ENCODE data around the gene ZNF57. TPM values are rescaled to one million over a fixed set of nuclear protein-coding genes. Genes with fewer than 3 reads are reported as not detected.

ZNF57 gene
- total and polyA plus RNA-seq, 2 experiments from 2014 or later: 6.4 to 10.8 TPM

- no peaks in the 10 kb centered on the region for H3K36me3 Mint-ChIP-seq (ENCODE audit: low read depth)
- TF ChIP-seq STAT1 (IDR thresholded peaks at IDR 0.05; ENCODE audit: unreplicated experiment): no peak
- TF ChIP-seq ZNF114 (CRISPR knock-in tag; IDR thresholded peaks at IDR 0.05): no peak
- no peak for TF ChIP-seq ETS1 (IDR thresholded peaks at IDR 0.05)
- no peak for TF ChIP-seq REST (IDR thresholded peaks at IDR 0.05; ENCODE audit: unreplicated experiment)
- no peak for TF ChIP-seq NANOG (IDR thresholded peaks at IDR 0.05; ENCODE audit: borderline replicate concordance)
- no peak for TF ChIP-seq EZH2 (IDR thresholded peaks at IDR 0.05; ENCODE audit: low read depth, unreplicated experiment)
- TF ChIP-seq, protein P1, sequence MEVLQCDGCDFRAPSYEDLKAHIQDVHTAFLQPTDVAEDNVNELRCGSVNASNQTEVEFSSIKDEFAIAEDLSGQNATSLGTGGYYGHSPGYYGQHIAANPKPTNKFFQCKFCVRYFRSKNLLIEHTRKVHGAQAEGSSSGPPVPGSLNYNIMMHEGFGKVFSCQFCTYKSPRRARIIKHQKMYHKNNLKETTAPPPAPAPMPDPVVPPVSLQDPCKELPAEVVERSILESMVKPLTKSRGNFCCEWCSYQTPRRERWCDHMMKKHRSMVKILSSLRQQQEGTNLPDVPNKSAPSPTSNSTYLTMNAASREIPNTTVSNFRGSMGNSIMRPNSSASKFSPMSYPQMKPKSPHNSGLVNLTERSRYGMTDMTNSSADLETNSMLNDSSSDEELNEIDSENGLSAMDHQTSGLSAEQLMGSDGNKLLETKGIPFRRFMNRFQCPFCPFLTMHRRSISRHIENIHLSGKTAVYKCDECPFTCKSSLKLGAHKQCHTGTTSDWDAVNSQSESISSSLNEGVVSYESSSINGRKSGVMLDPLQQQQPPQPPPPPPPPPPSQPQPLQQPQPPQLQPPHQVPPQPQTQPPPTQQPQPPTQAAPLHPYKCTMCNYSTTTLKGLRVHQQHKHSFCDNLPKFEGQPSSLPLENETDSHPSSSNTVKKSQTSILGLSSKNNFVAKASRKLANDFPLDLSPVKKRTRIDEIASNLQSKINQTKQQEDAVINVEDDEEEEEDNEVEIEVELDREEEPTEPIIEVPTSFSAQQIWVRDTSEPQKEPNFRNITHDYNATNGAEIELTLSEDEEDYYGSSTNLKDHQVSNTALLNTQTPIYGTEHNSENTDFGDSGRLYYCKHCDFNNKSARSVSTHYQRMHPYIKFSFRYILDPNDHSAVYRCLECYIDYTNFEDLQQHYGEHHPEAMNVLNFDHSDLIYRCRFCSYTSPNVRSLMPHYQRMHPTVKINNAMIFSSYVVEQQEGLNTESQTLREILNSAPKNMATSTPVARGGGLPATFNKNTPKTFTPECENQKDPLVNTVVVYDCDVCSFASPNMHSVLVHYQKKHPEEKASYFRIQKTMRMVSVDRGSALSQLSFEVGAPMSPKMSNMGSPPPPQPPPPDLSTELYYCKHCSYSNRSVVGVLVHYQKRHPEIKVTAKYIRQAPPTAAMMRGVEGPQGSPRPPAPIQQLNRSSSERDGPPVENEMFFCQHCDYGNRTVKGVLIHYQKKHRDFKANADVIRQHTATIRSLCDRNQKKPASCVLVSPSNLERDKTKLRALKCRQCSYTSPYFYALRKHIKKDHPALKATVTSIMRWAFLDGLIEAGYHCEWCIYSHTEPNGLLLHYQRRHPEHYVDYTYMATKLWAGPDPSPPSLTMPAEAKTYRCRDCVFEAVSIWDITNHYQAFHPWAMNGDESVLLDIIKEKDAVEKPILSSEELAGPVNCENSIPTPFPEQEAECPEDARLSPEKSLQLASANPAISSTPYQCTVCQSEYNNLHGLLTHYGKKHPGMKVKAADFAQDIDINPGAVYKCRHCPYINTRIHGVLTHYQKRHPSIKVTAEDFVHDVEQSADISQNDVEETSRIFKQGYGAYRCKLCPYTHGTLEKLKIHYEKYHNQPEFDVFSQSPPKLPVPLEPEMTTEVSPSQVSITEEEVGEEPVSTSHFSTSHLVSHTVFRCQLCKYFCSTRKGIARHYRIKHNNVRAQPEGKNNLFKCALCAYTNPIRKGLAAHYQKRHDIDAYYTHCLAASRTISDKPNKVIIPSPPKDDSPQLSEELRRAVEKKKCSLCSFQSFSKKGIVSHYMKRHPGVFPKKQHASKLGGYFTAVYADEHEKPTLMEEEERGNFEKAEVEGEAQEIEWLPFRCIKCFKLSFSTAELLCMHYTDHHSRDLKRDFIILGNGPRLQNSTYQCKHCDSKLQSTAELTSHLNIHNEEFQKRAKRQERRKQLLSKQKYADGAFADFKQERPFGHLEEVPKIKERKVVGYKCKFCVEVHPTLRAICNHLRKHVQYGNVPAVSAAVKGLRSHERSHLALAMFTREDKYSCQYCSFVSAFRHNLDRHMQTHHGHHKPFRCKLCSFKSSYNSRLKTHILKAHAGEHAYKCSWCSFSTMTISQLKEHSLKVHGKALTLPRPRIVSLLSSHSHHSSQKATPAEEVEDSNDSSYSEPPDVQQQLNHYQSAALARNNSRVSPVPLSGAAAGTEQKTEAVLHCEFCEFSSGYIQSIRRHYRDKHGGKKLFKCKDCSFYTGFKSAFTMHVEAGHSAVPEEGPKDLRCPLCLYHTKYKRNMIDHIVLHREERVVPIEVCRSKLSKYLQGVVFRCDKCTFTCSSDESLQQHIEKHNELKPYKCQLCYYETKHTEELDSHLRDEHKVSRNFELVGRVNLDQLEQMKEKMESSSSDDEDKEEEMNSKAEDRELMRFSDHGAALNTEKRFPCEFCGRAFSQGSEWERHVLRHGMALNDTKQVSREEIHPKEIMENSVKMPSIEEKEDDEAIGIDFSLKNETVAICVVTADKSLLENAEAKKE (CRISPR knock-in tag; IDR thresholded peaks at IDR 0.05): no peak
- no peak for TF ChIP-seq CTCF (conservative IDR thresholded peaks at IDR 0.05; ENCODE audit: low read depth in 2 of 2)
- TF ChIP-seq EZH2phosphoT487 (IDR thresholded peaks at IDR 0.05; ENCODE audit: unreplicated experiment): no peak
- no peak for TF ChIP-seq POLR2AphosphoS5 (IDR thresholded peaks at IDR 0.05; ENCODE audit: low read depth)
- no peaks in the 10 kb centered on the region; the same call in 1 of the 3 replicates for H3K9me3 Mint-ChIP-seq
- H3K4me1 ChIP-seq (ENCODE audit: insufficient read depth): no peaks in the 10 kb centered on the region
- no peak overlapping the region for H3K27ac Mint-ChIP-seq
- peaks cover 9% of the 10 kb centered on the region for H3K27me3 Mint-ChIP-seq (ENCODE audit: insufficient read depth, low read depth, poor library complexity)
- no peak overlapping the region for H3K4me3 Mint-ChIP-seq
- no peaks in the 10 kb centered on the region for H3K4me1 Mint-ChIP-seq
- no peaks in the 10 kb centered on the region for H3K9me2 ChIP-seq (ENCODE audit: insufficient read depth)
- ATAC-seq (no peak), DNase-seq (ENCODE audit: low spot score) (no peak)
- H3K27ac ChIP-seq (ENCODE audit: low read depth): no peak overlapping the region
- no peak overlapping the region for H2AFZ ChIP-seq
- no peaks in the 10 kb centered on the region for H3K27me3 ChIP-seq (ENCODE audit: insufficient read depth)
- no peaks in the 10 kb centered on the region for H3K79me2 ChIP-seq (replicated peaks; ENCODE audit: insufficient read depth)
- no peak overlapping the region for H3K4me2 ChIP-seq
- H4K20me1 ChIP-seq (replicated peaks; ENCODE audit: insufficient read depth): no peaks in the 10 kb centered on the region
- no peaks in the 10 kb centered on the region for H3F3A ChIP-seq (replicated peaks; ENCODE audit: low read depth)
- H3K36me3 ChIP-seq (ENCODE audit: insufficient read depth): no peaks in the 10 kb centered on the region
- no peak overlapping the region for H3K4me3 ChIP-seq
Measured at GRCh38 chr19:2960120-2960519, 59.4 kb downstream of the ZNF57 start.
